Smooth muscle cell (in vitro differentiated cells): ENCODE data around the gene NIN. TPM values are rescaled to one million over a fixed set of nuclear protein-coding genes. Genes with fewer than 3 reads are reported as not detected.

Experiments
- DNase-seq: peaks from one replicate; lab custom pipeline; 2025; ENCODE audit not compliant: unreplicated experiment; lab: John Stamatoyannopoulos, UW
- H2AFZ ChIP-seq: fragments of 200-600 bp; sonication (generic); 2 replicates; pipeline ENCODE4 v1.6.0; 2016; ENCODE audit warnings: antibody characterized with exemption, low read depth, mild to moderate bottlenecking
- H3F3A ChIP-seq: fragments of 200-600 bp; sonication (generic); 2 replicates; pipeline ENCODE4 v1.6.0; 2017; ENCODE audit warnings: antibody characterized with exemption, low read depth
- H3K27ac ChIP-seq: fragments of 200-600 bp; sonication (generic); 2 replicates; pipeline ENCODE4 v1.5.1; 2016; ENCODE audit warnings: low read depth, mild to moderate bottlenecking
- H3K27me3 ChIP-seq: fragments of 200-600 bp; sonication (generic); 2 replicates; pipeline ENCODE4 v1.6.1; 2016; ENCODE audit warnings: low read depth, mild to moderate bottlenecking
- H3K36me3 ChIP-seq: fragments of 200-600 bp; sonication (generic); 2 replicates; pipeline ENCODE4 v1.5.1; 2016; ENCODE audit warnings: low read depth
- H3K4me1 ChIP-seq: fragments of 200-600 bp; sonication (generic); 2 replicates; pipeline ENCODE4 v1.5.1; 2016; ENCODE audit warnings: low read depth
- H3K4me2 ChIP-seq: fragments of 200-600 bp; sonication (generic); 2 replicates; pipeline ENCODE4 v1.6.0; 2016; ENCODE audit warnings: mild to moderate bottlenecking
- H3K4me3 ChIP-seq: fragments of 200-600 bp; sonication (generic); 2 replicates; pipeline ENCODE4 v1.5.1; 2016; ENCODE audit warnings: mild to moderate bottlenecking
- H3K79me2 ChIP-seq: fragments of 200-600 bp; sonication (generic); 2 replicates; pipeline ENCODE4 v1.6.0; 2016; ENCODE audit warnings: low read depth, mild to moderate bottlenecking
- H3K9ac ChIP-seq: fragments of 200-600 bp; sonication (generic); 2 replicates; pipeline ENCODE4 v1.6.0; 2016; ENCODE audit warnings: low read depth
- H3K9me3 ChIP-seq: fragments of 200-600 bp; sonication (generic); replicated peaks from 2 replicates; pipeline ENCODE4 v1.5.1; 2016; ENCODE audit warnings: low read depth
- H4K20me1 ChIP-seq: fragments of 200-600 bp; sonication (generic); 2 replicates; pipeline ENCODE4 v1.6.0; 2016; ENCODE audit warnings: low read depth
- CTCF ChIP-seq: fragments of 200-600 bp; sonication (generic); IDR thresholded peaks from 2 replicates; pipeline ENCODE4 v1.5.1; 2017; ENCODE audit warnings: borderline replicate concordance, mild to moderate bottlenecking, antibody characterized with exemption; ENCODE audit not compliant: insufficient read depth, poor library complexity, severe bottlenecking
- WGBS: methylation state at CpG from one replicate; pipeline ENCODE4 v1.1.7; 2016; ENCODE audit warnings: low lambda C conversion rate; 5-methylcytosine and 5-hydroxymethylcytosine counted together
- polyA plus RNA-seq: library from polyadenylated mRNA; unstranded; fragments of >200 nt; fragmentation: Nextera tagmentation; extraction: Ambion mirVana; gene quantifications from 2 replicates; pipeline ENCODE4 v1.2.1, GENCODE V29; 2016
- total RNA-seq: library from RNA; depleted of rRNA; stranded (reverse); fragments of >200 nt; gene quantifications from 2 replicates; pipeline ENCODE4 v1.2.3, GENCODE V29; 2014

NIN gene
- total and polyA plus RNA-seq, 2 experiments from 2014 or later: 7.5 to 14.9 TPM

DNA sequence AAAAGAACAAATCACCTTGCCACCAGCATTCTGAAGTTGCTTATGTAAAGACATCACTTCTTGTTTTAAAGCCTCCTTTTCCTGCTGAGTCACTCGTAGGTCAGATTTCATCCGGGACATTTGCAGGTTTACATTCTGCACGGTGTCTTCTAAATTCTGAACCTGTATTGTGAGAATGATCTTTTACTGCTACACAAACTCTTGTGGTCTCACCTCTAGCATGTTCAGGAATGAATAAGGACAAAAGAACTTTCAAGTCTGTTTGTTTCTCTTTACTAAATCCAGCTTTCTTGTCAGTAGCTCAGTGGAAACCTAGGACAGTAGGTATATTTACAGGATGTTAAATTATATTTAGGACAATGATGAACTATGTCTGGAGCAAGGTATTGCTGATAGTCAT is 89.4 kb downstream of the NIN start:
- H4K20me1 ChIP-seq: no peaks in the 10 kb centered on the region
- H3K4me3 ChIP-seq: no peak overlapping the region
- DNase-seq: no peak
- no peak overlapping the region for H3K4me2 ChIP-seq
- peak overlapping the region; percentile 78 for H3K27ac ChIP-seq
- no peak for TF ChIP-seq CTCF
- H3K36me3 ChIP-seq: peaks cover 7% of the 10 kb centered on the region
- no peaks in the 10 kb centered on the region for H3K9me3 ChIP-seq
- WGBS: 52% methylated on average over 3 of the region's 3 CpGs
- no peaks in the 10 kb centered on the region for H3K27me3 ChIP-seq
- H3F3A ChIP-seq: no peaks in the 10 kb centered on the region
- no peaks in the 10 kb centered on the region for H3K4me1 ChIP-seq
- no peaks in the 10 kb centered on the region for H3K79me2 ChIP-seq
- H3K9ac ChIP-seq: no peak overlapping the region
- H2AFZ ChIP-seq: no peak overlapping the region

DNA sequence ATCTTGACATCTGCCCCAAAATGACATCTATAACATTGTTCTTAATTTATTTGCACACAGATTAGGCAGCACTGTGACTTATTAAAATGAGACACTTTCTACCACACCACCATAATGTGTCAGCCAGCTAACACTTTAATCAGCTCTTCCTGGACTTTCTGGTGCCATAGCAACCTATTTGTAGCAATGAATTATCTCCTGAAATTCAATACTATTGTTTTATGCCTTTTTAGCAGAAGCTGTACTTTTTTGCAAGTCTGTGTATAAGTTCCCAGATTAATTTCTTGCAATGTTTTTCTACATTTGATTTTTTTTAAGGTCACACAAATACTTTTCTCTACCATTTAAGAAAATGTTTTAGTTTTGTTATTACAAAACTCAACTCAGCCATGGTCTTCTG is 90.1 kb downstream of the NIN start:
- DNase-seq: no peak
- H3K4me2 ChIP-seq: no peak overlapping the region
- H3K9me3 ChIP-seq: no peaks in the 10 kb centered on the region
- no peaks in the 10 kb centered on the region for H4K20me1 ChIP-seq
- H3K4me1 ChIP-seq: no peaks in the 10 kb centered on the region
- peaks cover 7% of the 10 kb centered on the region for H3K36me3 ChIP-seq
- no peaks in the 10 kb centered on the region for H3F3A ChIP-seq
- H2AFZ ChIP-seq: no peak overlapping the region
- no peaks in the 10 kb centered on the region for H3K27me3 ChIP-seq
- no peak for TF ChIP-seq CTCF
- peak overlapping the region; percentile 23 for H3K9ac ChIP-seq
- no peak overlapping the region for H3K4me3 ChIP-seq
- H3K27ac ChIP-seq: peak overlapping the region; percentile 78
- no peaks in the 10 kb centered on the region for H3K79me2 ChIP-seq

DNA sequence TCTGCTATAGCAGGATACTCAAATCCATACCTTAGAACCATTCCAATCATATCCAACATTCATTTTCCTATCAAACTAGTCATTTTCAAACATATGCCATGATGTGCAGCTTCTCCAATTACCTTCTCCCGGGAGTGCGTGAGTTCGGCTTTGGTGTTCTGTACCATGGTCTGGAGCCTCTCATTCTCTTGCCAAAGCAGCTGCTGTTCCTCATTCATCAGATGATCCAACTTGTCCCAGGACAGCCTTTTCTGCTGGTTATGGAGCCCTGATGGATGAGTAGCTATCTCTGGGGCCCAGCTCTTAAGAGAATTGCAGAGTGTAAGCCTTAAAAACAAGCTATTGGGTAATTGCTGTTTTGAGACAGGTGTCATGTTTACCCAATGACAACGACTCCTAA is 91.8 kb downstream of the NIN start:
- Histone ChIP-seq H3K4me3 (no peak overlapping the region), H3K27me3 (no peaks in the 10 kb centered on the region)
- no peak for DNase-seq

More for the DNA sequence above, 91.8 kb downstream of the NIN start:
- H4K20me1 ChIP-seq: no peaks in the 10 kb centered on the region
- no peaks in the 10 kb centered on the region for H3F3A ChIP-seq
- H3K27ac ChIP-seq: no peak overlapping the region
- H3K9ac ChIP-seq: no peak overlapping the region
- H3K36me3 ChIP-seq: peaks cover 7% of the 10 kb centered on the region
- 98% methylated on average over 4 of the region's 4 CpGs for WGBS
- no peak for TF ChIP-seq CTCF
- no peak overlapping the region for H2AFZ ChIP-seq
- no peaks in the 10 kb centered on the region for H3K4me1 ChIP-seq
- no peaks in the 10 kb centered on the region for H3K79me2 ChIP-seq
- H3K9me3 ChIP-seq: no peaks in the 10 kb centered on the region
- H3K4me2 ChIP-seq: no peak overlapping the region
